SK-MEL-5 (cell line): ENCODE data around the gene HSPB8. TPM values are rescaled to one million over a fixed set of nuclear protein-coding genes. Genes with fewer than 3 reads are reported as not detected.

Experiments used
- DNase-seq: peaks from one replicate; pipeline ENCODE4 v3.0.0-alpha.2; 2016; ENCODE audit warnings: low read depth, low spot score
- in situ Hi-C: cut with HindIII; loops from 2 replicates; pipeline ENCODE4 v1.10.0; 2016; ENCODE audit warnings: low sequenced_read_pairs, high pct_unique_total_duplicates, low pct_unique_long_range_greater_than_20kb
- total RNA-seq: library from RNA; depleted of rRNA; stranded (reverse); fragments of >200 nt; shearing (Covaris generic); gene quantifications from 2 replicates; pipeline ENCODE4 v1.2.3, GENCODE V29; 2014; rRNA removed

HSPB8 gene
- total RNA-seq, 1 experiment from 2014 or later, result 28.9 TPM

DNA sequence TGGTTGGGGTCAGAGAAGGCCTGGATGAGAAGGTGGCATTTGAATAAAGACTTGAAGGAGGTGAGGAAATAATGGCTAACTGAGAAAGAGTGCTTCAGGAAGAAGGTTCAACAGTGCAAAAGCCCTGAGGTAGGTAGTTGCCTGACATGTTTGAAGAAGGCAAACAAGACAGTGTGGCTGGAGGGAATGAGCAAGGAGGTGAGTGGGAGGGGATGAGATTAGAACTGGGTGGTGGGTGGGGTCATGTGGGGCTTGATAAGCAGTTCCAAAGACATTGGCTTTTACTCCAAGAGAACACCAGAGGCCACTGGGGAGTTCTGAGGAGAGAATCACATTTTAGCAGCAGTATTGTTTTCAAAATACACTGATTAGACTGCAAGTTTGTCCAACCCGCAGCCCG, 50.5 kb downstream of the HSPB8 start:
- no peak for DNase-seq
- in situ Hi-C loops, result no loop called here

DNA sequence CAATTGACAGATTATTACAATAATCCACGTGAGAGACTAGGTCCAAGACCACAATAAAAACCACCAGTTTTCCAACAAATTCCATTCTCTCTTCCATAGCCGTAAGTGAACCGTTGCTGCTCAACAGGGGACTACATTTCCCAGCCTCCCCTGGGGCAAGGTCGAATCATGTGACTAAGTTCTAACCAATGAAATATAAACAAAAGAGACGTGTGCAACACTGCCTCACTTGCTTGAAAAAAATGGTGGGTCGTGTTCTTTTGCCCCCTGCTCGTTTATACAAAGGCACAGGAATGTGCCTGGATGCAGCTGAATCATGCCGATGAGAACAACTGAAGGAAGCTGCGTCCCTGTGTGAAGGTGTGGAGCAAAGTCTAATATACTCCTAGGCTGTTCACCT, 51.1 kb downstream of the HSPB8 start:
- in situ Hi-C loops, result no loop called here

DNA sequence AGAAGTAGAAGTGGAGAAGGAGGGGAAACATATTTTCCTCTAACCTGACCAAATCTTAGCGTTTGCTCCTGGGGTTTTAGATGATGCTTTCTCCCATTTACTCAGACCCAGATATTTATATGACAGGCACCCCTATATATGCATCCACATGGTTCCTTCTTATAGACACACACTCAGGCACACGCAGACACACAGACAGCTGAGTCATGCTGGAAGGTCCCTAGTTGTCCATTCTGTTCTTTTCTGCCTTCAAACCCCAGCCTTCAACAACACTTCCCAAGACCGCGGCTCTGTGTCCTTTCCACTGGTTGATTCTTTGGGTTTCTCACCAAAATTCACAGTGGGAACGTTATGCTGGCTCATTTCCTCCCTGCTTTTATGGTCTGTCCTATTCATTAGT, 52.1 kb downstream of the HSPB8 start:
- no peak for DNase-seq
- in situ Hi-C loops, result no loop called here

More for the DNA sequence above, 51.1 kb downstream of the HSPB8 start:
- peak; percentile 74 for DNase-seq

DNA sequence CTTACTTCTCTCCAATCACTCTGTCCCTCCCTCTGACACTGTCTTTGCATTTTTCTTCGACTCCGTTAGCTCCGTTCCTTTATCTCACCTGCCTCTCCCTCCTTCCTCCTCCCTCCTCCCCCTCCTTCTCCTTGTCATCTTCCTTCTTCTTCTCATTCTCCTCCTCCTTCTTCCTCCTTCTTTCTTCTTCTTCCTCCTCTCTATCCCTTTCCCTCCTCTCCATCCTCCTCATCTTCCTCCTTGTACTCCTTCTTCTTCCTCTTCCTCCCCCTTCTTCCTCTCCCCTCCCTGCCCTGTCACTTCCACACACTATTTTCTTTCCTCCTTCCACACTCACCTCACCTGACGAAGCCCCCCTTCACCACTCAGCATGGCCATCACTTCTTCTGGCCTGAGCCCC, 53.0 kb downstream of the HSPB8 start:
- in situ Hi-C loops, result no loop called here

DNA sequence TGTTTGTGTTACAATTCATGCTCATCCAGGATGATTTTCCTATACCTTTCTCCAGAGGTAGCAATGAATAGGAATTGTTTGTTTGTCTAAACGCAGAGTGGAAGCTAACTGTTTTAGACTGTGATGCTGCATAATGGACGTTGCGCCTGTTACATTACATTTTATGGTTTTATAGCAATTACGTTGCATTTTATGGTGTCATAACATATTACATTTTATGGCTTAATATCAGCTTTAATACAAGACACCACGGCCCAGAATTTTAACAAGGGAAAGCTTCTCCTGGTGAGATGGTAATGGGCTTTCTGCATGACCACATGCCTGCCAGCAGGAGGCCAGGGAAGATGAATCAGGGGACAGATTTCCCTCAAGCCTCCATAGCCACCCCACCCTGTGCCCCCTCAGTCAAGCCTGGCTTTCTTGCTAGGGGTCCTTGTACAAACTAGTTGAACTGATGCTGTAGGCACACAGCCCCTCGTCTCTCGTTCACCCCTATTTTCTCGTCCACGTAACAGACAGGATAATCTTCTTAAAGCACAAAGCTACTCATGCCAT, 56.5 kb downstream of the HSPB8 start:
- peak; percentile 37 for DNase-seq
- in situ Hi-C loops, result no loop called here

More for the DNA sequence above, 53.0 kb downstream of the HSPB8 start:
- no peak for DNase-seq

DNA sequence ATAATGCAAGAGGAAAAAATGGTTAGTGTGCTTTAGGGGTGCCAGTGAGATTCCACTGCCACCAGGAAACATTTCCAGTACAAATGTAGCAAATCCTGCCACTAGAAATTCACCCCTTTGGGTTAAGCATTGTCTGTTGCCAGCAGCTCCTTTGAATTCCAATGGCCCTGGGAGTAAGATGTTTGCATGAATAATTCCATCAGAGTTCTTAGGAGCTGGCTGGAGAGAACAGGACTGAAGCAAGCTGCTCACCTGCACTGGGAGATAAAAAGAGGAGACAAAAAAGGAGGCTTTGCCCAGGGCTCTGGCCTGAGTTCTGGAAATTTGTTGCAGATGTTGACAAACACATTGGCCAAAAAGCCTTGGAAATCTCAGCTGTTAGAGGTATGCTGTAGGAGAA, 57.6 kb downstream of the HSPB8 start:
- no peak for DNase-seq
- in situ Hi-C loops, result no loop called here

DNA sequence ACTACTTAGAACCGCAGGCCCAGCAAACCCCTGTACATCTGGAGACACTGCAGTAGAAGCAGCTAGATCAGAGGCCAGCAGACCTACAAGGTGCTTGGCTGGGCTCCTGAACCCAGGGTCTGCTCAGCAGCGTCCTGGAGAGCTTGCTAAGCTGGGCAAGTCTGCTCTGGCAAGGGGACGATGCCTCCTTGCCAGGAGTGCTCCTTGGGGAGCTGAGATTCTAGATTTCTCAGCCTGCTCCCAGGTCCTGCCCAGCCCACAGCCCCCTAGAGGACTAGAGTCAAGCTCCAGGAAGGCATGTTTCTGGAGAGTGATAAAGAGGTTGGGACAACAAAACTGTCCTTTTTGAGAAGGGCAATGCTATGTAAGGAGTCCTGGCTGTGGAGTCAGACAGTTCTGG, 60.3 kb downstream of the HSPB8 start:
- in situ Hi-C loops, result no loop called here
- DNase-seq, result no peak

DNA sequence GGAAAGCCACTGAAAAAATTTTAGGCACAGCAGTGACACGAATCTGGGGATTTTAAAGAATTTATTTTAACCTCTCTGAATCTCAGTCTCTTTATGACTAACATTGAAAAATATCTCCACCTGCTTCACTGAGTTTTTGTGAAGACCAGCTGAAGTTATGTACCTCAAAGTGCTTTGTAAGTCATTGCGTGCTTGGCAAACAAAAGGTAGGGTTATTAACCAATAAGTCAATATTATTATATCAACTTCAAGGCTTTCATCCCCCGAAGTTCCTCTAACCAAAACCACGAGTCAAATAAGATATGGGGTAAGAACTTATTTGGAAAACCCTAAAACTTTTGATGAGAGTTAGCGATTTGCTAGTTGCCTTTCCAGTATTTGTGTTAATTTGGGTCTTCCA, 62.3 kb downstream of the HSPB8 start:
- in situ Hi-C loops, result no loop called here
- no peak for DNase-seq

DNA sequence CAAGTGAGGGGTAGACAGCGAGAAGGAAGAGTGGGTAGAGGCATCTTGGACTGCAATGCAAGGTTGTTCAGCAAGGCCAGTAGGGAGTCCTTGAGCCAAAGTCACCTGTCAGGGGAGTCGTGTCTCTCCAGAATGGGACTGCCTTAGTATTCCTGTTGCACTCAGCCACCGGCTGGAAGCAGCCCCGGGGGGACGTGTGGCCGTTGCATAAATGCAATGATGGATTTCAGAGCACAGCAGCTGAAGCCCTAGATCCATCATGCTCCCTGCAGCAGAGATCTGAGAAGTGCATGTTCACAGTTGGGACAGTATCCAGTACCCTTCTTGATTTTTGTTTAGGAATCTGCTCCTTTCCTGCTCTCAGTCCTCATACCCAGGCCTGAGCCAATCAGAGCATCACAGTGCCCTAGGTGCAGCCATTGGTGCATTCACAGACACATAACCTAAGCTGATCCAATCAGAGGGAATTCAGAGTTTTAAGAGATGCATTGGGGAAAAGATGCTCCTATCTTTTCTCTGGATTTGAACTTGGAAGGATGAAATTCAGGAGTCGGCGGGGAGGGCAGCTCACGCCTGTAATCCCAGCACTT, 62.9 kb downstream of the HSPB8 start:
- in situ Hi-C loops, result no loop called here
- no peak for DNase-seq

Other genes with a start within 250 kb of the HSPB8 start
- gene SRRM4, start 197.4 kb upstream of the HSPB8 start, total RNA-seq, result not detected in 2 replicates
- not detected in 2 replicates for gene CCDC60, start 155.8 kb downstream of the HSPB8 start, total RNA-seq